Measurements from ENCODE around the gene GPR3. TPM values are rescaled to one million over a fixed set of nuclear protein-coding genes. Genes with fewer than 3 reads are reported as not detected.

GPR3 gene
- total and polyA plus RNA-seq, 2 of the 13 experiments (the other 11 are each of a cell fraction or from before 2014, with no cell fraction given): 1.00 to 2.6 TPM

GRCh38 chr1:27342778-27343638 lies 49.4 kb upstream of the GPR3 start (continued):
- TF ChIP-seq HOXA5 (CRISPR knock-in tag; IDR thresholded peaks at IDR 0.05): no peak
- TF ChIP-seq ZNF343 (CRISPR knock-in tag; IDR thresholded peaks at IDR 0.05): 0 out of 2 replicates have a peak, but pooled peaks have one; percentile 11
- peak; percentile 55; the same call in 1 of the 2 replicates for TF ChIP-seq ZFP82 (CRISPR knock-in tag; IDR thresholded peaks at IDR 0.05; ENCODE audit: borderline replicate concordance)
- no peak for TF ChIP-seq MEIS2 (CRISPR knock-in tag; IDR thresholded peaks at IDR 0.05)
- no peak for TF ChIP-seq ZNF234 (CRISPR knock-in tag; conservative IDR thresholded peaks at IDR 0.05)
- TF ChIP-seq NAIF1 (CRISPR knock-in tag; IDR thresholded peaks at IDR 0.05; ENCODE audit: borderline replicate concordance): no peak
- peak; percentile 70 for TF ChIP-seq BRD4 (CRISPR knock-in tag; IDR thresholded peaks at IDR 0.05)
- TF ChIP-seq TGIF2 (CRISPR knock-in tag; IDR thresholded peaks at IDR 0.05): no peak
- TF ChIP-seq, protein P1, sequence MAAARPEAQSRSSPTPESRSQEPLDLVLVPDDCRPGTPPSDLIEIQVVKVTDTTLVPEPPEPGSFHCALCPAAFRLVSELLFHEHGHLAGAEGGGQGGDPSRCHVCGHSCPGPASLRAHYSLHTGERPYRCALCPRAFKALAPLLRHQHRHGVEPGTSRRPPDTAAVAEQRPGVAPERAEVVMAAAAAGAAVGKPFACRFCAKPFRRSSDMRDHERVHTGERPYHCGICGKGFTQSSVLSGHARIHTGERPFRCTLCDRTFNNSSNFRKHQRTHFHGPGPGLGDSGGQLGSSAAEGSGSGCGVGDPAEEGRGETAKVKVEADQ (CRISPR knock-in tag; IDR thresholded peaks at IDR 0.05; ENCODE audit: borderline replicate concordance): peak; percentile 21; the same call in 1 of the 2 replicates
- TF ChIP-seq, protein P2, sequence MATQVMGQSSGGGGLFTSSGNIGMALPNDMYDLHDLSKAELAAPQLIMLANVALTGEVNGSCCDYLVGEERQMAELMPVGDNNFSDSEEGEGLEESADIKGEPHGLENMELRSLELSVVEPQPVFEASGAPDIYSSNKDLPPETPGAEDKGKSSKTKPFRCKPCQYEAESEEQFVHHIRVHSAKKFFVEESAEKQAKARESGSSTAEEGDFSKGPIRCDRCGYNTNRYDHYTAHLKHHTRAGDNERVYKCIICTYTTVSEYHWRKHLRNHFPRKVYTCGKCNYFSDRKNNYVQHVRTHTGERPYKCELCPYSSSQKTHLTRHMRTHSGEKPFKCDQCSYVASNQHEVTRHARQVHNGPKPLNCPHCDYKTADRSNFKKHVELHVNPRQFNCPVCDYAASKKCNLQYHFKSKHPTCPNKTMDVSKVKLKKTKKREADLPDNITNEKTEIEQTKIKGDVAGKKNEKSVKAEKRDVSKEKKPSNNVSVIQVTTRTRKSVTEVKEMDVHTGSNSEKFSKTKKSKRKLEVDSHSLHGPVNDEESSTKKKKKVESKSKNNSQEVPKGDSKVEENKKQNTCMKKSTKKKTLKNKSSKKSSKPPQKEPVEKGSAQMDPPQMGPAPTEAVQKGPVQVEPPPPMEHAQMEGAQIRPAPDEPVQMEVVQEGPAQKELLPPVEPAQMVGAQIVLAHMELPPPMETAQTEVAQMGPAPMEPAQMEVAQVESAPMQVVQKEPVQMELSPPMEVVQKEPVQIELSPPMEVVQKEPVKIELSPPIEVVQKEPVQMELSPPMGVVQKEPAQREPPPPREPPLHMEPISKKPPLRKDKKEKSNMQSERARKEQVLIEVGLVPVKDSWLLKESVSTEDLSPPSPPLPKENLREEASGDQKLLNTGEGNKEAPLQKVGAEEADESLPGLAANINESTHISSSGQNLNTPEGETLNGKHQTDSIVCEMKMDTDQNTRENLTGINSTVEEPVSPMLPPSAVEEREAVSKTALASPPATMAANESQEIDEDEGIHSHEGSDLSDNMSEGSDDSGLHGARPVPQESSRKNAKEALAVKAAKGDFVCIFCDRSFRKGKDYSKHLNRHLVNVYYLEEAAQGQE (IDR thresholded peaks at IDR 0.05; ENCODE audit: borderline replicate concordance in 1 of 2, low read depth in 1 of 2, low read length in 2 of 2): no peak
- peak; percentile 78; the same call in 1 of the 2 replicates for TF ChIP-seq HES4 (CRISPR knock-in tag; IDR thresholded peaks at IDR 0.05; ENCODE audit: borderline replicate concordance)
- no peak for TF ChIP-seq ZNF800 (CRISPR knock-in tag; IDR thresholded peaks at IDR 0.05)
- TF ChIP-seq PHF20 (CRISPR knock-in tag; IDR thresholded peaks at IDR 0.05): no peak
- no peak for TF ChIP-seq MED8 (CRISPR knock-in tag; IDR thresholded peaks at IDR 0.05; ENCODE audit: insufficient replicate concordance)
- no peak for TF ChIP-seq JDP2 (CRISPR knock-in tag; IDR thresholded peaks at IDR 0.05; ENCODE audit: borderline replicate concordance)
- TF ChIP-seq MEIS1 (CRISPR knock-in tag; IDR thresholded peaks at IDR 0.05; ENCODE audit: borderline replicate concordance): 0 out of 2 replicates have a peak, but pooled peaks have one; percentile 26
- TF ChIP-seq, protein P3, sequence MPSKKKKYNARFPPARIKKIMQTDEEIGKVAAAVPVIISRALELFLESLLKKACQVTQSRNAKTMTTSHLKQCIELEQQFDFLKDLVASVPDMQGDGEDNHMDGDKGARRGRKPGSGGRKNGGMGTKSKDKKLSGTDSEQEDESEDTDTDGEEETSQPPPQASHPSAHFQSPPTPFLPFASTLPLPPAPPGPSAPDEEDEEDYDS (CRISPR knock-in tag; IDR thresholded peaks at IDR 0.05): peak; percentile 48; the same call in 1 of the 2 replicates
- TF ChIP-seq ZNF382 (CRISPR knock-in tag; IDR thresholded peaks at IDR 0.05; ENCODE audit: borderline replicate concordance): no peak
- TF ChIP-seq, protein P4, sequence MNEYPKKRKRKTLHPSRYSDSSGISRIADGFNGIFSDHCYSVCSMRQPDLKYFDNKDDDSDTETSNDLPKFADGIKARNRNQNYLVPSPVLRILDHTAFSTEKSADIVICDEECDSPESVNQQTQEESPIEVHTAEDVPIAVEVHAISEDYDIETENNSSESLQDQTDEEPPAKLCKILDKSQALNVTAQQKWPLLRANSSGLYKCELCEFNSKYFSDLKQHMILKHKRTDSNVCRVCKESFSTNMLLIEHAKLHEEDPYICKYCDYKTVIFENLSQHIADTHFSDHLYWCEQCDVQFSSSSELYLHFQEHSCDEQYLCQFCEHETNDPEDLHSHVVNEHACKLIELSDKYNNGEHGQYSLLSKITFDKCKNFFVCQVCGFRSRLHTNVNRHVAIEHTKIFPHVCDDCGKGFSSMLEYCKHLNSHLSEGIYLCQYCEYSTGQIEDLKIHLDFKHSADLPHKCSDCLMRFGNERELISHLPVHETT (CRISPR knock-in tag; conservative IDR thresholded peaks at IDR 0.05): no peak
